ENCODE measurements around the gene SNED1. TPM values are rescaled to one million over a fixed set of nuclear protein-coding genes. Genes with fewer than 3 reads are reported as not detected.
A peak's percentile ranks its signal among the peaks of the same experiment; 100 is the strongest.

Gene SNED1
- total and polyA plus RNA-seq, 9 donors: 16.7 to 69.5 (median 38.9) TPM

GRCh38 chr2:240994171-240994896, 4.1 kb upstream of the SNED1 start:
- H3K9me3 ChIP-seq: no peaks in the 10 kb centered on the region
- H3K4me1 ChIP-seq (ENCODE audit: insufficient read depth): peaks cover 46% of the 10 kb centered on the region
- no peak overlapping the region for H3K4me3 ChIP-seq
- peak in 4 of 5 donors; percentile 53 to 82 (median 58) for DNase-seq
- H3K27me3 ChIP-seq: no peaks in the 10 kb centered on the region
- TF ChIP-seq CTCF (IDR thresholded peaks at IDR 0.05) (no peak), EP300 (IDR thresholded peaks at IDR 0.05) (no peak), POLR2A (IDR thresholded peaks at IDR 0.05) (no peak)
- WGBS, 3 donors: 29 to 40% (median 30%) methylated on average over 16 of the region's 16 CpGs
- H3K27ac ChIP-seq: peak overlapping the region in 1 of 2 donors; percentile 55
- no peaks in the 10 kb centered on the region for H3K36me3 ChIP-seq
- intact Hi-C loops (cut with DNase I): loop anchor here in 1 of 4 donors (10.0 kb wide), 1 partner anchor 80 kb away; no protein-coding TSS in a partner anchor

GRCh38 chr2:240995041-240996021, 3.1 kb upstream of the SNED1 start:
- intact Hi-C loops (cut with DNase I): loop anchor here in 3 of 4 donors (5.0 to 10.0 kb wide), 4 partner anchors 33 to 83 kb away; no protein-coding TSS in a partner anchor
- WGBS, 3 donors: 49 to 59% (median 55%) methylated on average over 24 of the region's 24 CpGs
- no peaks in the 10 kb centered on the region for H3K9me3 ChIP-seq
- H3K4me1 ChIP-seq (ENCODE audit: insufficient read depth): peaks cover 55% of the 10 kb centered on the region
- H3K4me3 ChIP-seq: no peak overlapping the region
- no peaks in the 10 kb centered on the region for H3K36me3 ChIP-seq
- H3K27me3 ChIP-seq: no peaks in the 10 kb centered on the region
- peak in 3 of 5 donors; percentile 25 to 41 (median 27) for DNase-seq
- H3K27ac ChIP-seq: peak overlapping the region in 1 of 2 donors; percentile 55
- TF ChIP-seq POLR2A (IDR thresholded peaks at IDR 0.05) (no peak), EP300 (IDR thresholded peaks at IDR 0.05) (no peak), CTCF (IDR thresholded peaks at IDR 0.05) (no peak)

GRCh38 chr2:240996161-240996833, 2.1 kb upstream of the SNED1 start:
- Histone ChIP-seq H3K27me3 (no peaks in the 10 kb centered on the region), H3K4me1 (ENCODE audit: insufficient read depth) (peaks cover 56% of the 10 kb centered on the region), H3K4me3 (no peak overlapping the region), H3K36me3 (no peaks in the 10 kb centered on the region), H3K27ac (peak overlapping the region in 1 of 2 donors; percentile 11), H3K9me3 (no peaks in the 10 kb centered on the region)
- WGBS, 3 donors: 76 to 86% (median 80%) methylated on average over 18 to 19 of the region's 19 CpGs
- peak in 2 of 5 donors; percentile 33 to 55 for DNase-seq
- no peak for TF ChIP-seq POLR2A (IDR thresholded peaks at IDR 0.05)
- no peak for TF ChIP-seq EP300 (IDR thresholded peaks at IDR 0.05)
- TF ChIP-seq CTCF (IDR thresholded peaks at IDR 0.05): no peak
- intact Hi-C loops (cut with DNase I): loop anchor here in 3 of 4 donors (5.0 to 10.0 kb wide), 4 partner anchors 34 to 84 kb away; no protein-coding TSS in a partner anchor

GRCh38 chr2:240996834-240997140, 1.6 kb upstream of the SNED1 start:
- intact Hi-C loops (cut with DNase I): loop anchor here in 3 of 4 donors (5.0 to 10.0 kb wide), 4 partner anchors 34 to 84 kb away; no protein-coding TSS in a partner anchor
- peaks cover 53% of the 10 kb centered on the region for H3K4me1 ChIP-seq (ENCODE audit: insufficient read depth)
- TF ChIP-seq CTCF (IDR thresholded peaks at IDR 0.05) (no peak), EP300 (IDR thresholded peaks at IDR 0.05) (no peak), POLR2A (IDR thresholded peaks at IDR 0.05) (no peak)
- no peaks in the 10 kb centered on the region for H3K36me3 ChIP-seq
- WGBS, 3 donors: 81 to 85% (median 82%) methylated on average over 13 of the region's 13 CpGs
- H3K4me3 ChIP-seq: no peak overlapping the region
- H3K9me3 ChIP-seq: no peaks in the 10 kb centered on the region
- peak in 1 of 5 donors; percentile 47 for DNase-seq
- H3K27me3 ChIP-seq: no peaks in the 10 kb centered on the region
- no peak overlapping the region for H3K27ac ChIP-seq
